Activated CD4-positive, alpha-beta T cell treated with anti-CD3 and anti-CD28 coated beads, Interleukin-2, amount 50 U/mL, for 24 hours (primary cell): ENCODE measurements around the gene SLC13A2.
"Not testable (repeated sequence)": the region's sequence is repeated elsewhere in the genome, so short reads cannot be mapped to it uniquely, and the experiment has no call there.

ENCODE experiments used
- DNase-seq, 2 donors: peaks; one replicate each; pipeline ENCODE4 v3.0.0-alpha.2; 2020; ENCODE audit warnings: low read depth in 1 of 2, low spot score in 1 of 2

The SLC13A2 gene

GRCh38 chr17:28473542-28473941, at the start of gene SLC13A2:
Gene SLC13A2 (plus strand): TSS chr17:28473644. CDS start chr17:28473713, 69 bp downstream.
- no peak for DNase-seq

- no peak for DNase-seq
These were observed 48.2 kb upstream of the SLC13A2 start for GRCh38 chr17:28425206-28425605.

- DNase-seq: no peak
These were observed 47.3 kb upstream of the SLC13A2 start for GRCh38 chr17:28426081-28426519.

GRCh38 chr17:28427371-28427770, 46.1 kb upstream of the SLC13A2 start:
- DNase-seq: no peak

GRCh38 chr17:28427982-28428381, 45.5 kb upstream of the SLC13A2 start:
- not testable (repeated sequence) for DNase-seq

GRCh38 chr17:28433721-28434120, 39.7 kb upstream of the SLC13A2 start:
- no peak for DNase-seq

- DNase-seq: not testable (repeated sequence)
These were observed 39.1 kb upstream of the SLC13A2 start for GRCh38 chr17:28434326-28434725.

- DNase-seq: no peak
These were observed 29.4 kb upstream of the SLC13A2 start for GRCh38 chr17:28443901-28444638.

GRCh38 chr17:28446716-28447395, 26.6 kb upstream of the SLC13A2 start:
- DNase-seq: no peak

- DNase-seq: no peak
These were observed 26.1 kb upstream of the SLC13A2 start for GRCh38 chr17:28447396-28447760.

GRCh38 chr17:28449859-28450258, 23.6 kb upstream of the SLC13A2 start:
- DNase-seq: no peak

- DNase-seq: no peak
These were observed 15.6 kb upstream of the SLC13A2 start for GRCh38 chr17:28457890-28458289.

- not testable (repeated sequence) for DNase-seq
These were observed 14.6 kb upstream of the SLC13A2 start for GRCh38 chr17:28458881-28459280.

GRCh38 chr17:28460901-28461300, 12.5 kb upstream of the SLC13A2 start:
- no peak for DNase-seq

GRCh38 chr17:28466001-28466400, 7.4 kb upstream of the SLC13A2 start:
- DNase-seq: no peak

- no peak for DNase-seq
These were observed 6.9 kb upstream of the SLC13A2 start for GRCh38 chr17:28466521-28467048.

GRCh38 chr17:28467456-28468025, 5.9 kb upstream of the SLC13A2 start:
- no peak for DNase-seq

GRCh38 chr17:28468033-28468735, 5.3 kb upstream of the SLC13A2 start:
- DNase-seq: not testable (repeated sequence)

- no peak for DNase-seq
These were observed 4.7 kb upstream of the SLC13A2 start for GRCh38 chr17:28468781-28469180.

- no peak for DNase-seq
These were observed 4.1 kb upstream of the SLC13A2 start for GRCh38 chr17:28469376-28469775.

- DNase-seq: no peak
These were observed 3.1 kb upstream of the SLC13A2 start for GRCh38 chr17:28470266-28470913.
